Measurements from ENCODE around the gene GIMAP1.
A peak's percentile ranks its signal among the peaks of the same experiment; 100 is the strongest.
"Not testable (repeated sequence)": the region's sequence is repeated elsewhere in the genome, so short reads cannot be mapped to it uniquely, and the experiment has no call there.

The GIMAP1 gene

DNA sequence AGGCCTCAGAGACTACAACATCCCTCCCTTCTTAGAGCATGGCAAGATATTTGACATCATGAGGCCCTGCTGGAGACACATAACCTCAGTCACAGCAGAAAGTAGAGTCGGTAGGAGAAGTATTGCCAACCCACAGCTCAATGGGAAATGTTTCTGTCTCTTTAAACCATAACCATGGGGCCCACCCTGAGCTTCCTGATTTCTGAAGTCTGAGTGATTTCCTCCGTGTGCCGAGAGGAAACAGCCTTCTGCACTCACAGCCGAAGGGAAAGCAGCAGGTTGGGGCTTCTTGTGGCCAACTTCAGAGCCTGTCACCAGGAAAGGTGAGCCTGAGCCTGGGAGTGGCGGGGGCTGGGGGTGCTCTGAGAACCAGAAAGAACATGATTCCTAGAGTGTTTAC lies at the start of gene GIMAP1:
Gene GIMAP1 (plus strand): TSS at position 246 of the 400 bp plus-strand sequence. CDS start 2,435 bp downstream, outside the sequence.
- DNase-seq = peak; percentile 75

DNA sequence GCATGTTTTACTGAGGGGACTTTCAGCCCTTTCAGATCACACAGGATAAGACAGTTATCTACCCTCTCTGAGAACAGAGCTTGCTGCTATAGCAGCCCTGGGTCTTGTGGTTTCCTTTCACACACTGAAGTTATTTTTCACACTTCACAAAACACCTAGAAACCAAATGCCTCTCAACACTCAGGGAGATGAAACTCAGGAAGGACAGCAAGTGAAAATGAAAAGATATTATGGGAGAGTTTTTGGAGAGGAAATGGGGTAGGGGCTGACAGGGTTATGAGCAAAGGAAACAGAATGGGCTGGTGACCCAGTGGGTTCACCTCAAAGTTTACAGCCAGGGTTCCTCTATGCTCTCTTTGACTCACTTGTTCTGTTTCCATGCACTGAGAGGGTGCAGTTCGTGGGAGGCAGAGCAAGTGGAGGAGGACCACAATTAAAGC lies 47.9 kb upstream of the GIMAP1 start:
- peak; percentile 87 for DNase-seq

GRCh38 chr7:150668977-150669376 lies 47.4 kb upstream of the GIMAP1 start:
- DNase-seq = no peak

- DNase-seq = not testable (repeated sequence)
These were observed 44.4 kb upstream of the GIMAP1 start for GRCh38 chr7:150671798-150672585.

DNA sequence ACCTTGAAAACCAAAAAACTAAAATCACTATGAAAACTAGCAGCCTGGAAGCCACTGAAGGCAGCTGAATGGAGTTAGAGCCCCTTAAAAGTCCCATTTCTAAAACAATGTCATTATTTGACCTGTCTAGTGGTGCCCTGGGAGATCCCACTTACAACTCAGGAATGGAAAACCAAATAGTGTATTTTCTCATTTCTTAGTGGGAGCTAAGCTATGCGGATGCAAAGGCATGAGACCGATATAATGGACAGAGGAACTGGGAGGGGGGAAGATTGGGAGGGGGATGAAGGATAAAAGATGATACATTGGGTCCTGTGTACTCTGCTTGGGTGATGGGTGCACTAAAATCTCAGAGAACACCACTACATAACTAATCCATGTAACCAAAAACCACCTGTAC lies 40.7 kb upstream of the GIMAP1 start:
- DNase-seq = no peak

GRCh38 chr7:150676276-150676675 lies 40.1 kb upstream of the GIMAP1 start:
- peak; percentile 21 for DNase-seq

DNA sequence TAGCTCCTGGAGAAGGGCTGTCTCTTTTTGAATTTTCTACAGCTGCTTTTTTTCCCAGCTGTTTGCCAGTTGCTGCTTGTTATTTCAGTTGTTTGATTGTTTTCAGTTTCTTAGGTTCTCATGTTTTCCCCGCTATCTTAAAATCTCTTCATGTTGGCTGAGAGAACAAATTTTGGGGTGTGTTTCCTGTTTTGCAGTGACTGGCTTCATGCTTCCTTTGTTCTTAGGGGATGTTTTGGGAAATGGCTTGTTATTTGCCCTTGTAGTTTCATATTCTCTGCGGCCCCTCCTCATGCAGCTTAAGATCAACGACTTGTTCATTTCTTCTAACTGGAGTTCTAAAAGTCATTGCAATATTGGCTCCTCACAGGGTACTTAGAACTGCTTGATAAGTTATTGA lies 39.6 kb upstream of the GIMAP1 start:
- DNase-seq = peak; percentile 82

- peak; percentile 21 for DNase-seq
These were observed 37.8 kb upstream of the GIMAP1 start for GRCh38 chr7:150678601-150679000.

DNA sequence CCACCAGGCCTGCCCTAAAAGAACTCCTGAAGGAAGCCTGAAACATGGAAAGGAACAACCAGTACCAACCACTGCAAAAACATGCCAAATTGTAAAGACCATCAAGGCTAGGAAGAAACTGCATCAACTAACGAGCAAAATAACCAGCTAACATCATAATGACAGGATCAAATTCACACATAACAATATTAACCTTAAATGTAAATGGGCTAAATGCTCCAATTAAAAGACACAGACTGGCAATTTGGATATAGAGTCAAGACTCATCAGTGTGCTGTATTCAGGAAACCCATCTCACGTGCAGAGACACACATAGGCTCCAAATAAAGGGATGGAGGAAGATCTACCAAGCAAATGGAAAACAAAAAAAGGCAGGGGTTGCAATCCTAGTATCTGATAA lies 36.0 kb upstream of the GIMAP1 start:
- not testable (repeated sequence) for DNase-seq

DNA sequence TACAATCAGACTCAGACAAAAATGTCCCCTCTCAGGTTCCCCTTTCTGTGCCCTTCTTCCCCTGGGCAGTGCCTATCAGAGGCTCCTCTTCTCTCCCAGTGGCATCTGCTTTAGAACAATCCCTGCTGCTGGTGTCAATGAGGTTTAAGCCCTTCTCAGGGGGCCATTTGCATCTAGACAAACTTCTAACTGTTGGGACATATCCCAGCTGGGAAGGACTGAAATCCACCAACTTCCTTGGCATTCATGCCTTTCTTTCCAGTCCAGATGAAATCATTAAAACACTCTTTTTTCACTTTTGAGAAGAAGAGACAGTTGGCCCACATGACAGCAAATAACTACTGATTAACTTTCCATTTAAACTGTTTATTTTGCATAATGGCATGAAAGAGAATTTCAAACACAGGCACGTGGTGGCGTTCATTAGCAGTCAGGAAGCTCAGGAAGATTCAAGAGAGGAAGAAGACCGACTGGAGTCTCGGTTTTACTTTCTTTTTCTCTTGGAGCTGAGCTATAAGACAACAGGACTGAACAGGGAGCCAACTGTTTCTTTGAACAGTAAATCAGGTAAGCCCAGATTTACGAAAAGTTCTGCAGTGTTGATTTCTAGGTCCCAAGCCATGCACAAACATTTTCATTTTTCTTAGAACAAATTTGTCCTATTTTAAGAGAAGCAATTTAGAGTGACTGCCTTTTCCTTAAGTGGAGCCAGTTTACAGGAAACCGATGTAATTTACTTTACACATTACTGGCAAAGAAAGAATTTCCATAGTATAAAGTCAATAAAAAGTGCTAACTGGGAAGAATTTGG lies 31.0 kb upstream of the GIMAP1 start, which contains the start of gene GIMAP2:
Gene GIMAP2 (plus strand): TSS at position 488 of the 811 bp plus-strand sequence. CDS start 1,354 bp downstream, outside the sequence.
- peak; percentile 76 for DNase-seq

DNA sequence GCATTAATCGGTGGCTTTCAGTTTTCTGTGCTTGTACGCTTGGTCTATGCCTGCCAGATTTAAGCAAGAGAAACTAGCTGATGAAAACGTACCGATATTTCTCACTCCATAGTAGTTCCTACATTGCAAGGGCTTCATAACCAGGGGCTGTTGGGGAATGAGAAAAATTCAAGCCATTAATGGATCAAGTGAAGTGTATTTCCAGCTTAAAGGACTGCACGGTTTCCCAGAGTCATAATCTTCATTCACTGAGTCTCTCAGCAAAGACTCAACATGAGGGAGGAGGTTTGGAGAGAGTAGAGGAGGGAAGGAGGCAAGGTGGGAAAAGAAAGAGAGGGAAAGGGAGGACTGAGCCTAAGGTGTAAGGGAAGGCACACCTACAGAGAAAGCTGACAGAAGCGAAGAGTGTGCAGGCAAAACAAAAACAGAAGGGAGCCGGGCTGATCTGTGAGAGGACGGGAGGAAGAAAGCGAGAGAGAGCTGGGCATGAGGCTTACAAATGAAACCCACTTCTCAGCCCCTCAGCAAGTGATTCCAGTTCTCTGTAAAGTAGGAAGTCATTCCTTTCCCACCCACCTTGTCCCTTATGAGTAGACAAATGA lies 30.3 kb upstream of the GIMAP1 start:
- peak; percentile 37 for DNase-seq

GRCh38 chr7:150688630-150689029 lies 27.8 kb upstream of the GIMAP1 start:
- DNase-seq = no peak

DNA sequence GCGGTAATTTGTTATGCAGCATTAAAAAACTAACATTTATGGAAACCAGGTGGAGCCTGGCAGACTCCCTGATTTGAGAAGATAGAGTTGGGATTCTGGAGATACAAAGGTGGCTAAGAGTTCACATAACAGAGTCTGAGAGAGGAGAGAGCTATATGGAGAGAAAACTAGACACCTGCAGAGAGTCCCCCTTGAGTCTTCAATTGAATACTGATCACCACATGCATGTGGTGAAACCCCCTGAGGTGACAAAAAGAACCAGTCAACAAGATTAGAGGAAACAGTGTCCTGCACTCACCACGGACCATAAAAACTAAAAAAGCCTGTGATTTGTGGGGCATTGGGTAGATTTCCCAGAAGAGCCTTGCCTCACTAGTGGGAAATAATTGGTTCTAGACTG lies 20.8 kb upstream of the GIMAP1 start:
- DNase-seq = no peak

DNA sequence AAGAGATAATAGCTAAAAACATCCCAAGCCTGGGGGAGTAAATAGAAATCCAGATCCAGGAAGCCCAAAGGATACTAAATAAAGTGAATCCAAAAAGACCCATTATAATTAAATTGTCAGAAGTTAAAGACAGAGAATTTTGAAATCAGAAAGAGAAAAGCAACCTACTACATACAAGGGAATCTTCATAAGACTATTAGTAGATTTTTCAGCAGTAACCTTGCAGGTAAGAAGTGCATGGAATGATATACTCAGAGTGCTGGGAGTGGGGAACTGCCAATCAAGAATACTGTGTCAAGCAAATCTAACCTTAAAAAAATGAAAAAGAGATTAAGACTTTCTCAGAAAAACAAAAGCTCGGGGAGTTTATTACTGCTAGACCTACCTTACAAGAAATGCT lies 13.2 kb upstream of the GIMAP1 start:
- no peak for DNase-seq

DNA sequence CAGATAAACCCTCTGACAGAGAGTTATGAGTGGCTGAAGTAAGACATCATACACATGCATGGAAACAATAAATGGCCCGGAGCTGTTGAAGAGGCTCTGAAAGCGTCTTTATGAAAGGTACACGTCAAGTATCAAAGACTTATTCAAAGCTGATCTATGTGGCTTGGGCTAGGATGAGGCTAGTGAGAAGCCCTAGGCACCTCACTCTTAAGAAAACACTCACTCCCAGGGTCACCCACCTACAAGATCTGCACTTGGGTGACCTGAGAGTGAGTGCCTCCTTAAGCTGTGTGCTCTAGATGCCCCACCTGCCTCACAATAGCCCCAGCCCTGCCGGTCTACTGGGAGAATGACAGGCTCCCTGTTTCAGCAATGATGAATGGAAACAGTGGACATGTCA lies 1.1 kb upstream of the GIMAP1 start:
- peak; percentile 39 for DNase-seq

DNA sequence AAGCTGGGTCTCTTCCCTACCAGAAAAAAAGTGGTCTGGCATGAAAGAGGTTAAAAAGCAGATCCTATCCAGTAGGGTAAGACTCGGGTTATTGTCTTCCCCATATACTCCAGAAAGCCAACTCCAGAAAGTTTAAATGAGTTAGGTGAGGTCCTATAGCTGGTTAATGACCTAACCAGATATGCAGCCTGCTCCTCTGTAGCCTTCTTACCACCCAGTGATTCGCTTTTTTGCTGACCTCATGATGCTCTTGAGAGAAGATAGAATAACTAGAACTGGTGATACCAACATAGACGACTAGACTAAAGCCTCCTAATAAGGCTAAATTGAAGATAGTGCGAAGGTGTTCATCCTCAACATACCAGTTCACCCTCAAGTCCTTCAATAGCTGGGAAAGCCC lies 675 bp upstream of the GIMAP1 start:
- DNase-seq = peak; percentile 22

- DNase-seq = no peak
These were observed 526 bp downstream of the GIMAP1 start for GRCh38 chr7:150716939-150717338.

GRCh38 chr7:150717814-150718420 lies 1.5 kb downstream of the GIMAP1 start:
- DNase-seq = no peak

- no peak for DNase-seq
These were observed 3.0 kb downstream of the GIMAP1 start for GRCh38 chr7:150719436-150719835.

GRCh38 chr7:150719960-150720891 lies 3.8 kb downstream of the GIMAP1 start:
- DNase-seq = no peak

DNA sequence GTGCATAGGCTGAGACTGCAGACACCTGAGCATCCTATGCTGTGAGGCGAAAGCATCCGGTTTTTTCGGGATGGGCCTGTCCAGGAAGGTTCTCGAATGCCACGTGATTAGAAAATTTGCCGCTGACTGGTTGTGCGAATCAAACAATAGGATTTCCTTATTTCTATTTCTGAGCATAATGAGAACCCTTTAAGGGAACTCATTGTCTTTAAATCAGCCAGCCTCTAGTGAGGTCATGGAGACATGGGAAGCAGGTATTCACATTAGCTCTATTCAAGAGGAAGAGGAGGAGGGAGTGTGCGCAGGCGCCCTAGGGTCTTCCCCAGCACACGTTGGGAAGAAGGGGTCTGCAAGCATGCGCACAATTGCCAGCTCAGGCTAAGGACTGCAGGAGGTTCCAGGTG lies 5.6 kb downstream of the GIMAP1 start:
- no peak for DNase-seq

DNA sequence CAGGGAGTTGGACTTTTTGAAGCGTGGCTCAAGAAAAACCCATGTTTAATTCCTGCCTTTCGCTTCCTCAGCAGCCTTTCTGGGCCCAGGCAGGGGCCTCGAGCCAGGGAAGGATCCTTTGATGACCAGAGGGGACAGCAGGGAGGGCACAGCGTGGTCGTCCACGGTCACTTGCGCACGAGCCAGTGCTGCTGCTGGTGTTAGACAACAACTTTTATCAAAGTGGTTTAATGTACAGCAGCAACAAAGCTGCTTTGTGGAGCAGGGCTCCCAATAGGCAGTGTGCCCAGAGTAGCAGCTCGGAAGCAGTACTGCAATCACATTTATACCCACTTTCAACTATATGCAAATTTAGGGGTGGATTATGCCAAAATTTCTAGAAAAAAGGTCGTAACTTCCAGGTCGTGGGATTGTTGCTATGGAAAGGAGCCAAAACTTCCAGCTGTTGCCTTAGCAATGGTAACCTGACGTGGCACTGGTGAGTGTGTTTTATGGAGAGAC lies 6.1 kb downstream of the GIMAP1 start:
- no peak for DNase-seq

Measured in CD4-positive, alpha-beta T cell treated with Interleukin-21 for 1 hour (primary cell).